Transverse colon (tissue), 4 donors: ENCODE results near the gene YTHDC2. TPM values are rescaled to one million over a fixed set of nuclear protein-coding genes. Genes with fewer than 3 reads are reported as not detected.

Experiments
- DNase-seq: peaks from one replicate; pipeline ENCODE4 v3.0.0-alpha.2; 2019
- H3K27ac ChIP-seq, 4 donors: fragments of 200-600 bp; sonication (generic); 2 replicates each; pipeline ENCODE4 v1.5.1; 2016 to 2018; ENCODE audit warnings: inconsistent platforms in 4 of 4
- H3K27me3 ChIP-seq: fragments of 200-600 bp; sonication (generic); 2 replicates; pipeline ENCODE4 v1.5.1; 2017; ENCODE audit warnings: inconsistent platforms
- H3K36me3 ChIP-seq, 4 donors: fragments of 200-600 bp; sonication (generic); 2 replicates each; pipeline ENCODE4 v1.5.1; 2017 to 2019; ENCODE audit warnings: inconsistent platforms in 4 of 4
- H3K4me1 ChIP-seq, 4 donors: fragments of 200-600 bp; sonication (generic); 2 replicates each; pipeline ENCODE4 v1.5.1; 2017 to 2020; ENCODE audit warnings: inconsistent platforms in 4 of 4
- H3K4me3 ChIP-seq, 4 donors: fragments of 200-600 bp; sonication (generic); 1 replicate in 1 of 4; 2 replicates in 3 of 4; pipeline versions ENCODE4 v1.5.1 to v1.6.1; 2017 to 2019; ENCODE audit warnings: inconsistent platforms in 4 of 4
- H3K9me3 ChIP-seq, 2 donors: fragments of 200-600 bp; sonication (generic); 2 replicates each; pipeline ENCODE4 v1.5.1; 2017 to 2019; ENCODE audit warnings: inconsistent platforms in 2 of 2
- CTCF ChIP-seq, 5 experiments: fragments of 200-600 bp in 3 of 5; fragments of 450-650 bp in 2 of 5; sonication (generic) in 3 of 5; IDR thresholded peaks; 1 replicate in 2 of 5; 2 replicates in 3 of 5; pipeline ENCODE4 v1.5.1; 2016 to 2017; ENCODE audit warnings: antibody characterized with exemption in 5 of 5, inconsistent platforms in 3 of 5, mild to moderate bottlenecking in 2 of 5, moderate library complexity in 1 of 5
- EP300 ChIP-seq: sonication (generic); formaldehyde crosslinking; IDR thresholded peaks from one replicate; pipeline ENCODE4 v1.6.1; 2017; ENCODE audit warnings: antibody characterized with exemption, low read depth
- POLR2A ChIP-seq: fragments of 450-650 bp; IDR thresholded peaks from one replicate; pipeline ENCODE4 v1.6.1; 2016; ENCODE audit warnings: antibody characterized with exemption, mild to moderate bottlenecking, moderate library complexity
- POLR2AphosphoS5 ChIP-seq, 3 donors: sonication (generic); formaldehyde crosslinking; IDR thresholded peaks; one replicate each; pipeline ENCODE4 v1.6.1; 2016; ENCODE audit warnings: antibody characterized with exemption in 3 of 3
- WGBS, 2 donors: methylation state at CpG; one replicate each; pipeline ENCODE4 v1.1.5; 2018; ENCODE audit warnings: low coverage in 1 of 2; 5-methylcytosine and 5-hydroxymethylcytosine counted together
- in situ Hi-C, 4 donors: fragments of 200-750 bp; cut with MboI; loops; one replicate each; pipeline versions ENCODE4 v1.15.0 to v1.15.1; 2017; ENCODE audit warnings: low sequenced_read_pairs in 3 of 4, low pct_ligation_motif_present in 1 of 4, low pct_unique_long_range_greater_than_20kb in 1 of 4
- intact Hi-C: fragments of 100-400 bp; cut with DNase I; formaldehyde crosslinking; loops from one replicate; pipeline ENCODE4 v1.15.1; 2023; ENCODE audit warnings: low total_unique reads
- total RNA-seq, 4 donors: library from RNA; depleted of rRNA; stranded (reverse); fragments of >200 nt; gene quantifications; one replicate each; pipeline ENCODE4 v1.1.0, GENCODE V29; 2016

Gene YTHDC2
- total RNA-seq, 4 donors from 2014 or later = 23.6 to 35.4 (median 27.6) TPM

- WGBS, 2 donors = 97% methylated on average over 3 of the region's 3 CpGs; no CpG with 5 or more reads in 1 of the 2 donors
- H3K36me3 ChIP-seq = no peaks in the 10 kb centered on the region
- intact Hi-C loops = no loop called here
- no peak for DNase-seq
- H3K27ac ChIP-seq = no peak overlapping the region
- H3K27me3 ChIP-seq = no peaks in the 10 kb centered on the region
- no peaks in the 10 kb centered on the region for H3K4me1 ChIP-seq
- no peaks in the 10 kb centered on the region for H3K9me3 ChIP-seq
- TF ChIP-seq POLR2A (no peak), POLR2AphosphoS5 (IDR thresholded peaks at IDR 0.05) (no peak), EP300 (no peak), CTCF (IDR thresholded peaks at IDR 0.05) (no peak)
- in situ Hi-C loops = loop anchor here (10.0 to 25.0 kb wide), 3 partner anchors 127 to 515 kb away; partner anchors contain the start of gene DCP2 (in 3 of the 4)
- H3K4me3 ChIP-seq = no peak overlapping the region
Measured at GRCh38 chr5:113502073-113502472, 11.4 kb upstream of the YTHDC2 start.

- no peak overlapping the region for H3K27ac ChIP-seq
- intact Hi-C loops = no loop called here
- no peak for DNase-seq
- no peaks in the 10 kb centered on the region for H3K9me3 ChIP-seq
- H3K4me1 ChIP-seq = no peaks in the 10 kb centered on the region
- no peaks in the 10 kb centered on the region for H3K27me3 ChIP-seq
- H3K36me3 ChIP-seq = no peaks in the 10 kb centered on the region
- in situ Hi-C loops = loop anchor here (10.0 to 25.0 kb wide), 3 partner anchors 128 to 516 kb away; partner anchors contain the start of gene DCP2 (in 3 of the 4)
- WGBS, 2 donors = 100% methylated on average over 1 of the region's 1 CpG; no CpG with 5 or more reads in 1 of the 2 donors
- TF ChIP-seq POLR2AphosphoS5 (IDR thresholded peaks at IDR 0.05) = no peak
- TF ChIP-seq POLR2A = no peak
- no peak for TF ChIP-seq CTCF (IDR thresholded peaks at IDR 0.05)
- TF ChIP-seq EP300 = no peak
- H3K4me3 ChIP-seq = no peak overlapping the region
Measured at GRCh38 chr5:113503146-113503545, 10.3 kb upstream of the YTHDC2 start.

GRCh38 chr5:113505181-113505580 lies 8.3 kb upstream of the YTHDC2 start:
- no peak for DNase-seq
- intact Hi-C loops (no loop called here), in situ Hi-C loops (loop anchor here (10.0 to 25.0 kb wide), 3 partner anchors 130 to 518 kb away; partner anchors contain the start of gene DCP2 (in 3 of the 4))
- TF ChIP-seq POLR2AphosphoS5 (IDR thresholded peaks at IDR 0.05) (no peak), CTCF (IDR thresholded peaks at IDR 0.05) (no peak), EP300 (no peak), POLR2A (no peak)
- H3K4me3 ChIP-seq = no peak overlapping the region
- no peaks in the 10 kb centered on the region for H3K4me1 ChIP-seq
- no peaks in the 10 kb centered on the region for H3K27me3 ChIP-seq
- H3K27ac ChIP-seq = no peak overlapping the region
- no peaks in the 10 kb centered on the region for H3K36me3 ChIP-seq
- 83 to 89% methylated on average over 5 of the region's 5 CpGs for WGBS, 2 donors
- H3K9me3 ChIP-seq = no peaks in the 10 kb centered on the region

GRCh38 chr5:113507601-113508000 lies 5.9 kb upstream of the YTHDC2 start:
- H3K36me3 ChIP-seq = no peaks in the 10 kb centered on the region
- TF ChIP-seq EP300 (no peak), POLR2A (no peak), CTCF (IDR thresholded peaks at IDR 0.05) (no peak), POLR2AphosphoS5 (IDR thresholded peaks at IDR 0.05) (no peak)
- H3K4me3 ChIP-seq = no peak overlapping the region
- H3K27me3 ChIP-seq = no peaks in the 10 kb centered on the region
- intact Hi-C loops (no loop called here), in situ Hi-C loops (loop anchor here (10.0 to 25.0 kb wide), 3 partner anchors 133 to 520 kb away; partner anchors contain the start of gene DCP2 (in 3 of the 4))
- no peaks in the 10 kb centered on the region for H3K9me3 ChIP-seq
- DNase-seq = no peak
- H3K4me1 ChIP-seq = no peaks in the 10 kb centered on the region
- H3K27ac ChIP-seq = no peak overlapping the region
